ENCODE results near the gene MOCS1. TPM values are rescaled to one million over a fixed set of nuclear protein-coding genes. Genes with fewer than 3 reads are reported as not detected.

The MOCS1 gene
- total RNA-seq, 2 experiments from 2014 or later, result 2.0 to 2.7 TPM

DNA sequence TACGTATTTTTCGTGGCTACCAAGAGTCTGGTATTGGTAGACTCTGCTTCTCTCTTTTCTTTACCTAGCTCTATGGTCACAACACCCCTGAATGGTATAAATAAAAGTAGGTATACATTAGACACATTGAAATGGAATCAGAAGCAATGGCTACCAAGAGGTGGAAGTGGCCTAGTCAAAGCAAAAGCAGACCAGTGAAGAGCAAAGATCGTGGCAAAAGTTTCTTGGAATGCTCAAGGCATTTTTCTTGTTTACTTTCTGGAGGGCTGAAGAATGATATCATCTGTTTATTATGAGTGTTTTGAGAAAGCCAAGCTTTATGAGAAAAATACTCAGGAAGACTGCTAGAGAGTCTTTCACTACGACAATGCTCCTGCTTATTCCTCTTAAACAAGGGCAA lies 28.6 kb upstream of the MOCS1 start:
- Histone ChIP-seq H3K9me3 (ENCODE audit: control insufficient read depth in 1 of 2, insufficient read depth in 1 of 2, low read length in 2 of 2) (peaks cover 0 to 2% of the 10 kb centered on the region in 2 experiments), H3K27me3 (ENCODE audit: control insufficient read depth in 1 of 2, insufficient read depth in 2 of 2, low read length in 2 of 2) (peaks cover 4 to 5% of the 10 kb centered on the region in 2 experiments), H3K27ac (ENCODE audit: low read depth in 1 of 2, low read length in 2 of 2) (no peak overlapping the region), H3K4me3 (ENCODE audit: low read length) (no peak overlapping the region), H3K4me1 (ENCODE audit: insufficient read depth, low read length) (no peaks in the 10 kb centered on the region), H3K36me3 (ENCODE audit: insufficient read depth, low read length) (no peaks in the 10 kb centered on the region)
- ATAC-seq (ENCODE audit: poor library complexity), result no peak
- TF ChIP-seq, protein P1, sequence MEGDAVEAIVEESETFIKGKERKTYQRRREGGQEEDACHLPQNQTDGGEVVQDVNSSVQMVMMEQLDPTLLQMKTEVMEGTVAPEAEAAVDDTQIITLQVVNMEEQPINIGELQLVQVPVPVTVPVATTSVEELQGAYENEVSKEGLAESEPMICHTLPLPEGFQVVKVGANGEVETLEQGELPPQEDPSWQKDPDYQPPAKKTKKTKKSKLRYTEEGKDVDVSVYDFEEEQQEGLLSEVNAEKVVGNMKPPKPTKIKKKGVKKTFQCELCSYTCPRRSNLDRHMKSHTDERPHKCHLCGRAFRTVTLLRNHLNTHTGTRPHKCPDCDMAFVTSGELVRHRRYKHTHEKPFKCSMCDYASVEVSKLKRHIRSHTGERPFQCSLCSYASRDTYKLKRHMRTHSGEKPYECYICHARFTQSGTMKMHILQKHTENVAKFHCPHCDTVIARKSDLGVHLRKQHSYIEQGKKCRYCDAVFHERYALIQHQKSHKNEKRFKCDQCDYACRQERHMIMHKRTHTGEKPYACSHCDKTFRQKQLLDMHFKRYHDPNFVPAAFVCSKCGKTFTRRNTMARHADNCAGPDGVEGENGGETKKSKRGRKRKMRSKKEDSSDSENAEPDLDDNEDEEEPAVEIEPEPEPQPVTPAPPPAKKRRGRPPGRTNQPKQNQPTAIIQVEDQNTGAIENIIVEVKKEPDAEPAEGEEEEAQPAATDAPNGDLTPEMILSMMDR (IDR thresholded peaks at IDR 0.05), result no peak
- DNase-seq, result no peak
- Mint-ChIP-seq H3K27me3 (peaks cover 17% of the 10 kb centered on the region), H3K4me3 (no peak overlapping the region), H3K9me3 (no peaks in the 10 kb centered on the region), H3K27ac (no peak overlapping the region), H3K36me3 (ENCODE audit: low read depth) (no peaks in the 10 kb centered on the region), H3K4me1 (ENCODE audit: low read depth) (no peaks in the 10 kb centered on the region)
- ChIA-PET CTCF (no interaction called here), POLR2A (no interaction called here)
- intact Hi-C loops (cut with DNase I, micrococcal nuclease), result no loop called here

DNA sequence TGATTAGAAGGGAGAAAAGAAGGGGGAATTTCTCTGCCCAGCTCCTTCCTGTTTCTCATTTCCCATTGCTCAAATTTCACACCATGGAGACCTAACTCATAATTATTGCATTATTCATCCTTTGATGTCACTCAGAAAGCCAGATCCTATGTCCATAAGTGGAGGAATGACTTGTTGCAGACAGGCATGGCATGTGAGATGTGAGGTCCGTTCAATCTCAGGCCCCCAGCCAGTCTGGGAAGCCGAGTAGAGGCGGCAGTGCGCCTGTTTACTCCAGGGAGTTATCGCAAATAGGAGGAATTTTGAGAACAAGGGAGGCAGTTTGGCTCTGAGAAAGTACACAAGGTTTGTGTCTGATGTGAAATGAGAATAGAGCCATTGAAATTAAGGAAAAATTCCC lies 26.9 kb upstream of the MOCS1 start:
- H3K36me3 Mint-ChIP-seq (ENCODE audit: low read depth), result no peaks in the 10 kb centered on the region
- H3K4me3 ChIP-seq (ENCODE audit: low read length), result no peak overlapping the region
- no peak overlapping the region for H3K27ac ChIP-seq (ENCODE audit: low read depth in 1 of 2, low read length in 2 of 2)
- H3K4me1 Mint-ChIP-seq (ENCODE audit: low read depth), result no peaks in the 10 kb centered on the region
- peaks cover 24% of the 10 kb centered on the region for H3K27me3 Mint-ChIP-seq
- H3K9me3 ChIP-seq (ENCODE audit: control insufficient read depth in 1 of 2, insufficient read depth in 1 of 2, low read length in 2 of 2), result no peaks in the 10 kb centered on the region
- H3K9me3 Mint-ChIP-seq, result no peaks in the 10 kb centered on the region
- H3K27me3 ChIP-seq (ENCODE audit: control insufficient read depth in 1 of 2, insufficient read depth in 2 of 2, low read length in 2 of 2), result peaks cover 4 to 5% of the 10 kb centered on the region in 2 experiments
- no peak overlapping the region for H3K27ac Mint-ChIP-seq
- CTCF ChIA-PET, result no interaction called here
- no peak overlapping the region for H3K4me3 Mint-ChIP-seq
- DNase-seq, result no peak
- H3K36me3 ChIP-seq (ENCODE audit: insufficient read depth, low read length), result no peaks in the 10 kb centered on the region
- POLR2A ChIA-PET, result no interaction called here
- TF ChIP-seq, protein P1 (IDR thresholded peaks at IDR 0.05), result no peak
- no peak for ATAC-seq (ENCODE audit: poor library complexity)
- intact Hi-C loops (cut with DNase I, micrococcal nuclease), result no loop called here
- no peaks in the 10 kb centered on the region for H3K4me1 ChIP-seq (ENCODE audit: insufficient read depth, low read length)

DNA sequence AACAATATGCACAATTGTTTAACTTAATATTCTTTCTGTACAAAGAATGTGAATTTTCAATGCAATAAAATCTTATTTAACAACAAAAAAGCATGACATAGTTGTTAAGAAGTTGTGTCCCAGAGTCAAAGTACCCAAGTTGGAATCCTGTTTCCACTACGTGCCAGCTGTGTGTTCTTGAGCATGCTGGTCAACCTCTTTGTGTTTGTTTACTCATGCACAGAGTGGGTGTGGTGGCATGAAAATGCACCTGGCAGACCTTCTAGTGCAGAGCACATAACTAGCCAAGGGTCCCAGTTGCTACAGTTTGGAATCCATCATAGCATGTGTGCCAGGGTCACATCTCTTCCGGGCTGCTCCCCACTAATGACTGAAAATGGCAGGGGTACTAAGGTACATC lies 24.7 kb upstream of the MOCS1 start:
- H3K9me3 Mint-ChIP-seq, result peaks cover 2% of the 10 kb centered on the region
- no peaks in the 10 kb centered on the region for H3K4me1 Mint-ChIP-seq (ENCODE audit: low read depth)

More for the DNA sequence above, 24.7 kb upstream of the MOCS1 start:
- H3K4me1 ChIP-seq (ENCODE audit: insufficient read depth, low read length), result no peaks in the 10 kb centered on the region
- no peaks in the 10 kb centered on the region for H3K9me3 ChIP-seq (ENCODE audit: control insufficient read depth in 1 of 2, insufficient read depth in 1 of 2, low read length in 2 of 2)
- no peak overlapping the region for H3K27ac Mint-ChIP-seq
- ChIA-PET CTCF (no interaction called here), POLR2A (no interaction called here)
- no peak overlapping the region for H3K4me3 Mint-ChIP-seq
- ATAC-seq (ENCODE audit: poor library complexity) (no peak), DNase-seq (no peak)
- H3K27me3 Mint-ChIP-seq, result peaks cover 21% of the 10 kb centered on the region
- intact Hi-C loops (cut with DNase I, micrococcal nuclease), result no loop called here
- H3K36me3 Mint-ChIP-seq (ENCODE audit: low read depth), result no peaks in the 10 kb centered on the region
- peaks cover under 1% of the 10 kb centered on the region in 2 experiments for H3K27me3 ChIP-seq (ENCODE audit: control insufficient read depth in 1 of 2, insufficient read depth in 2 of 2, low read length in 2 of 2)
- TF ChIP-seq, protein P1 (IDR thresholded peaks at IDR 0.05), result no peak
- no peak overlapping the region for H3K4me3 ChIP-seq (ENCODE audit: low read length)
- H3K36me3 ChIP-seq (ENCODE audit: insufficient read depth, low read length), result no peaks in the 10 kb centered on the region
- no peak overlapping the region for H3K27ac ChIP-seq (ENCODE audit: low read depth in 1 of 2, low read length in 2 of 2)

Measured in CD4-positive, alpha-beta T cell (primary cell).